ENCODE measurements around the gene GLIPR1L2. TPM values are rescaled to one million over a fixed set of nuclear protein-coding genes. Genes with fewer than 3 reads are reported as not detected.
"Not testable (repeated sequence)": the region's sequence is repeated elsewhere in the genome, so short reads cannot be mapped to it uniquely, and the experiment has no call there.

Gene GLIPR1L2
- total RNA-seq, 1 experiment from 2014 or later = not detected

DNA sequence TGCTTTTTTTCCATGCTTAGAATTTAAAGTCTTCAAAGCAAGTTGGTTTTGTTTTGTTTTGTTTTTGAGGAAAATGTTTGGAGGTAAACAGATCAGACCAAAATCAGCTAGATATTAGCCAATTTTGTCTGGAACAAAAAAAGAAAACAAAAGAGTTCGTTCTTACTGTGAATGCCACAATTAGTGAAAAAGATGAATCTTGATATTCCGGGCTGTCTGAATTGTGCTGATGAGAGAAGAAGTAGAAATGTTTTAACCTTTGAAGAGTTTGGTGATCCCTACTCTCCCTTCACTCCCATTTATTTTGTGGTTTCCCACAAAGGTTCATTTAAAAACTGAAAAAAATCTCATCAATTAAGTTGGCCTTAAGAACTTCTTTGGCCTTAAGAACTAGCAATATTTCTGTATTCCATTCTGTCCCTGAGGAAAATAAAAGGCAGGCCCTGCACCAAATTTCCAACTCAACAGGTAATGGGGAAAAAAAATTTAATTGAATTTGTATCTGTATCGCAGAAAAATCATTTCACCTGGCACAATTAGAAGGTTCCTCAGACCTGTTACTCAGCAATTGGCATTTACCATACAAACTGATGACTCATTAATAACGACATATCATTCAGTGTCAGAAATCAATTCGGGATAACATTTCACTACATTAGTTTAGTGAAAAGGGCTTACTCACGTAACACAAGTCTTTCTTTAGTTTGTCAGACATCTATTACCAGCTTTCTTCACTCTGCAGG lies 562 bp upstream of the GLIPR1L2 start:
- no peak for DNase-seq
- H3K4me3 ChIP-seq (ENCODE audit: insufficient read depth, low read depth, low read length) = peak overlapping the region; percentile 17
- H3K27me3 ChIP-seq (ENCODE audit: control insufficient read depth, insufficient read depth, low read length) = no peaks in the 10 kb centered on the region; the same call in 1 of the 2 replicates
- no peaks in the 10 kb centered on the region for H3K36me3 ChIP-seq (replicated peaks; ENCODE audit: control insufficient read depth, insufficient read depth, low read length)

DNA sequence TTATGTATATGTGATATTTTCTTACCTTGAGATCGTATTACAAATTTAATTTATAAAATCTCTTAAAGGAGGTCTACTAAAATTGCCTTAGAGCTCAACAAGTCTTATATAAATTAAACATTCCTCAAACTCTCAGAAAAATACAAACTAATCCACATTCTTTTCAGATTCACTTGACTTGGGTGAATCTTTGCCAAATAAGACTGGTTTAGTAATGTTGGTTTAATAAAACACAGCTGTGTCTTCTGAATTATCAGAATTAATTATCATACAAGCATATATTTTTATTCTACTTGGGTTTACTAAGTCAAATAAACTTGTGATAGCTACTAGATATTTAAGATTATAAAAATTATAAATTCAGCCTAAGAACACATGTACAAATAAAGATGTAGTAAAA lies 13.3 kb downstream of the GLIPR1L2 start:
- DNase-seq = no peak
- Histone ChIP-seq H3K36me3 (replicated peaks; ENCODE audit: control insufficient read depth, insufficient read depth, low read length) (no peaks in the 10 kb centered on the region), H3K4me3 (ENCODE audit: insufficient read depth, low read depth, low read length) (no peak overlapping the region), H3K27me3 (ENCODE audit: control insufficient read depth, insufficient read depth, low read length) (no peaks in the 10 kb centered on the region)

DNA sequence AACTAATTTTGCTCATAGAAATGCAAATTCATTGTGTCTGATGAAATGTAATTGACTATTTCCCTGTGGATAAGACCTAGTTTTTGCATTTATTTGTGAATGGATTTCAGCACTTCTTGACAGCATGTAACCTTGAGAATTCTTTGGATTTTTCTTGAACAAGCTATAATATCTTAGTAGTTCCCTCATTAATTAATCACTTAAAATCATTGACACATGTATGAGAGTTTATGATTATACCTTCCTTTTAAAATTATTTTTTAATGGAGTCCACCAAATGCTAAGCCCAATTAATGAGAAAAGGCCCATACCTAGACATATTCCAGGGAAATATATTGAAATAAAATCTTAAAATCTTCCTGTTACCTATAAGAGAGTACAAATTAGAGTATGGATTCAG lies 16.8 kb downstream of the GLIPR1L2 start:
- no peak for DNase-seq
- Histone ChIP-seq H3K27me3 (ENCODE audit: control insufficient read depth, insufficient read depth, low read length) (no peaks in the 10 kb centered on the region), H3K36me3 (replicated peaks; ENCODE audit: control insufficient read depth, insufficient read depth, low read length) (no peaks in the 10 kb centered on the region), H3K4me3 (ENCODE audit: insufficient read depth, low read depth, low read length) (no peak overlapping the region)

DNA sequence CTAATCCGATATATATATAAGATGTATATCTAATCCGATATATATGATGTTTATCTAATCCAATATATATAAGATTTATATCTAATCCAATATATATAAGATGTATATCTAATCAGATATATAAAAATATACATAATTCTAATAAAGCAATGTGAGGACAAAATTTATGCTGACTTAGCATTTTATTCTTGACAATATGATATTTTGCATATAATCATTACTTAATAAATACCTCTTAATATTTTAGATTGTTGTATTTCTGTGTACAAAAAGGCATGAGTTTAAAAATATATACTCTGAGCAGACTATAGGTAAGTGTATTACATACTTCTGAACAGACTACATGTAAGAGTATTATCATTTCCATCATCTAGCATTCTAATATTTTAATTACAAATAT lies 18.9 kb downstream of the GLIPR1L2 start:
- H3K27me3 ChIP-seq (ENCODE audit: control insufficient read depth, insufficient read depth, low read length) = no peaks in the 10 kb centered on the region
- DNase-seq = no peak
- H3K36me3 ChIP-seq (replicated peaks; ENCODE audit: control insufficient read depth, insufficient read depth, low read length) = no peaks in the 10 kb centered on the region
- H3K4me3 ChIP-seq (ENCODE audit: insufficient read depth, low read depth, low read length) = no peak overlapping the region

DNA sequence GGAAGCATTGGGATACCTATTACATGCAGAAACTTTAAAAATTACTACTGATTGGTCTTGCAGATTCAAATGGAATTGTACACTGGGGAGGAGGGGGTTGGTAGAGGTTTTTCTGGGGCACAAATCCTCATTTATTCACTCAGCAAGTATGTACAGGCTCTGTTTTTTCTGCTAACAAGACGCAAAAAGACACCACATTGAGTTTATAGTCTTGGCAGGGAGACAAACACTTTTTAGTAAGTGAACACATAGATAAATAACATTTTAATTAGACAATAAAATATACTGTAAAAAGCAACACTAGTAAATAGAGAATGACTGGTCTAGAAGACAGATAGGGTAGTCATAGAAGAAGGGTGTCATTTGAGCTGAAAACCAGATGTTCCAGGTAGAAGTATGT lies 23.8 kb downstream of the GLIPR1L2 start:
- no peak for DNase-seq
- H3K4me3 ChIP-seq (ENCODE audit: insufficient read depth, low read depth, low read length) = no peak overlapping the region

DNA sequence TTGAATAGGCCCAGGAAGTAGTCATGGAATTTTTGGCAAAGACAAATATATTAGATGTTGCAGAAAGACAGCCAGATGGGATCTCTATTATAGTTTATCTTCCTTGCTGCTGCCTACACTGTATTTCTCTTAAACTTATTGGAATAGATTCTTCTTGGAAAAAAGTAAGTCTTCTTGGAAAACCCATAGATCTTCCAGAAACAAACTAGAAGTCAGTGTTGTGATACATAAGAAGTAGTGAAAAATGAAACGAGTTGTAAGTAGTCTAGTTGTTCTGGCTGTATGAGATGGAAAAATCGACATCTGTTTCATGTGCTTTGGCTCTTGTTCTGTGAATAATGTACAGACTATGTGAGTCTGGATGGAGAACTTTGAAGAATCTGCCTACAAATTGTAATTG lies 29.0 kb downstream of the GLIPR1L2 start:
- H3K36me3 ChIP-seq (replicated peaks; ENCODE audit: control insufficient read depth, insufficient read depth, low read length) = no peaks in the 10 kb centered on the region
- no peak overlapping the region for H3K4me3 ChIP-seq (ENCODE audit: insufficient read depth, low read depth, low read length)
- no peaks in the 10 kb centered on the region for H3K27me3 ChIP-seq (ENCODE audit: control insufficient read depth, insufficient read depth, low read length)
- DNase-seq = no peak

More for the DNA sequence above, 23.8 kb downstream of the GLIPR1L2 start:
- H3K27me3 ChIP-seq (ENCODE audit: control insufficient read depth, insufficient read depth, low read length) = no peaks in the 10 kb centered on the region
- no peaks in the 10 kb centered on the region for H3K36me3 ChIP-seq (replicated peaks; ENCODE audit: control insufficient read depth, insufficient read depth, low read length)

DNA sequence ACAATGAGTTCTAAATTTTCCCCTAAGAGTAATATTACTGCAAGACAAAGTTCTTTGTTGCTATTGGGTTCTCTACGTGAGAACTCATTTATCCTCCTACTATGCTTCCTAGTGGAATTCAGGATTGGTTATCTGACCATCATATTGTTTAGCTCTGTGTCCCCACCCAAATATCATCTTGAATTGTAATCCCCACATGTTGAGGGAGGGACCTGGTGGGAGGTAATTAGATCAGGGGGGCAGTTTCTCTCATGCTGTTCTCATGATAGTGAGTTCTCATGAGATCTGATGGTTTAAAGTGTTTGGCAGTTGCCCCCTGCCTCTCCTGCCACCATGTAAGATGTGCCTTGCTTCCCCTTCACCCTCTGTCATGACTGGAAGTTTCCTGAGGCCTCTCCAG lies 36.6 kb downstream of the GLIPR1L2 start:
- Histone ChIP-seq H3K4me3 (ENCODE audit: insufficient read depth, low read depth, low read length) (no peak overlapping the region), H3K36me3 (replicated peaks; ENCODE audit: control insufficient read depth, insufficient read depth, low read length) (no peaks in the 10 kb centered on the region; the same call in none of the 2 replicates), H3K27me3 (ENCODE audit: control insufficient read depth, insufficient read depth, low read length) (no peaks in the 10 kb centered on the region)
- DNase-seq = no peak

DNA sequence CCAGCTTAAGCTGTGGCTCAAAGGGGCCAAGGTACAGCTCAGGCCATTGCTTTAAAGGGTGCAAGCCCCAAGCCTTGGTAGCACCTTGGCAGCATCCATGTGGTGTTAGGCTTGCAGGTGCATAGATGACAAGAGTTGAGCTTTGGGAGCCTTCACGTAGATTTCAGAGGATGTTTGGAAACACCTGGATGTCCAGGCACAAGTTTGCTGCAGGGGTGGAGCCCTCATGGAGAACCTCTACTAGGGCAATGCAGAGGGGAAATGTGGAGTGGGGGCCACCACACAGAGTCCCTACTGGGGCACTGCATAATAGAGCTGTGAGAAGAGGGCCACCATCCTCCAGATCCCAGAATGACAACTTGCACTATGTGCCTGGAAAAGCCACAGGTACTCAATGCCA lies 37.9 kb downstream of the GLIPR1L2 start:
- no peaks in the 10 kb centered on the region; the same call in none of the 2 replicates for H3K36me3 ChIP-seq (replicated peaks; ENCODE audit: control insufficient read depth, insufficient read depth, low read length)
- H3K4me3 ChIP-seq (ENCODE audit: insufficient read depth, low read depth, low read length) = no peak overlapping the region
- H3K27me3 ChIP-seq (ENCODE audit: control insufficient read depth, insufficient read depth, low read length) = no peaks in the 10 kb centered on the region
- DNase-seq = no peak

DNA sequence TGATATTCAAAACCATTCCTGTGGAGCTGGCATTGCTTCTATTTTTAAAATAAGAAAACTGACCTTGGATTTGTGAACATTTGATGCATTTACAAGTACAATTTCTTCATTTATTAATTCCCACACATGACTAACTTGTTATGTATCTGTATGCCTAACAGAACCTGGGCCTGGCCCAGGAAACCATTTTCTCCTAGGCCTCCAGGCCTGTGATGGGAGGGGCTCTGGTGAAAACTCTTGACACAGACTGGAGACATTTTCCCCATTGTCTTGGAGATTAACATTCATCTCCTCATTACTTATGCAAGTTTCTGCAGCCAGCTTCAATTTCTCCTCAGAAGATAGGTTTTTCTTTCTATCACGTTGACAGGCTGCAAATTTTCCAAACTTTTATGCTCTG lies 42.0 kb downstream of the GLIPR1L2 start:
- Histone ChIP-seq H3K36me3 (replicated peaks; ENCODE audit: control insufficient read depth, insufficient read depth, low read length) (no peaks in the 10 kb centered on the region; the same call in none of the 2 replicates), H3K27me3 (ENCODE audit: control insufficient read depth, insufficient read depth, low read length) (no peaks in the 10 kb centered on the region), H3K4me3 (ENCODE audit: insufficient read depth, low read depth, low read length) (no peak overlapping the region)
- DNase-seq = no peak

DNA sequence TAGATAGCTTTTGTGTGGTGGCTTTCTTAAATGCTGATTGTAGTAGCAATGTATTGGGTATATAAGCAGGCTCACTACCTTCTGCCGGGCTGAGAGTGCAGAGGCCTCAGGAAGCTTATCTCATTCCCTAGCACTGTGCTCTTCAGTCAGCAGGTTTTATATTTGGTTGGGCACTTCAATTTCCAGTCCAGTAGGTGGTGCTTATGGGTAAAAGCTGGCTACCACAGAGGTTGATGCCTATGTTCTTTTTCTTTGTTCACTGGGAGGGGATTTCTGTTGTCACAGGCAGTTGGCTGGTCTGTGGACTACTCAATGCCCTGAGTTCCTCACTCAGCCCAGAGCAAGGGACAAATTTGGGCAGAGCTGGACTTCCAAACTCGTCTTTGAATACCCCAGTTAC lies 46.7 kb downstream of the GLIPR1L2 start:
- Histone ChIP-seq H3K36me3 (replicated peaks; ENCODE audit: control insufficient read depth, insufficient read depth, low read length) (no peaks in the 10 kb centered on the region), H3K27me3 (ENCODE audit: control insufficient read depth, insufficient read depth, low read length) (no peaks in the 10 kb centered on the region), H3K4me3 (ENCODE audit: insufficient read depth, low read depth, low read length) (no peak overlapping the region)
- DNase-seq = no peak

DNA sequence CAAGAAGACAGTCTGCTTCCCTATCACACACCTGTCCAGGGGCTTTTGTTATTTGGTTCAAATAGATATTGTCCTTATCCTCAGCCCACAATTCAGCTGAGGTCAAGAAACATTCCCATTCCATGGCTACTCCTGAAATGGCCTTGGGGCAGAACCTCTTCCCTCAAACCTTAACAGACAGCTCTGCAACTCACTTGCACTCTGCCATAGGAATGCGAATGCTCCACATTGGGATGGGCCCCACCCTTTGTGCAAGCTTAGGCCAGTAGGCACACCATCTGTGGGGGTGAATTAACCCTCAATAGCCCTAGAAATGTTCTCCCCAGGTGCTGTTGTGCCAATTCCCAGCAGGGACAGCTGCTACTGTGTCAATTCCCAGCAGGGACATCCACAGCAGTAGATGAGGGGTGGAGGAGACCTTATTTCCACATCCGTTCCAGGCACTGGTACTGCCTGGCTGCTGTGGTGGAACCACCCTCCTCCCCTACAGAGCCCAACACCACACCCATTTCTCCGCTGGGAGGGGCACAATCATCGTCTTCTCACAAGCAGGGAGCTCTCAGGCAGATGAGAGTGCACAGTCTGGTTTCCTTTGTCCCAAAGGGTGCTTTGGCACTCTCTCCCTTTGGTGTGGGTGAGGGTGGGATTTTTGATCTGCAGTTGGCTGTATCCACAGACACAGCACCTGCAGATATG lies 47.3 kb downstream of the GLIPR1L2 start:
- H3K27me3 ChIP-seq (ENCODE audit: control insufficient read depth, insufficient read depth, low read length) = no peaks in the 10 kb centered on the region
- DNase-seq = no peak
- H3K36me3 ChIP-seq (replicated peaks; ENCODE audit: control insufficient read depth, insufficient read depth, low read length) = no peaks in the 10 kb centered on the region
- H3K4me3 ChIP-seq (ENCODE audit: insufficient read depth, low read depth, low read length) = no peak overlapping the region

DNA sequence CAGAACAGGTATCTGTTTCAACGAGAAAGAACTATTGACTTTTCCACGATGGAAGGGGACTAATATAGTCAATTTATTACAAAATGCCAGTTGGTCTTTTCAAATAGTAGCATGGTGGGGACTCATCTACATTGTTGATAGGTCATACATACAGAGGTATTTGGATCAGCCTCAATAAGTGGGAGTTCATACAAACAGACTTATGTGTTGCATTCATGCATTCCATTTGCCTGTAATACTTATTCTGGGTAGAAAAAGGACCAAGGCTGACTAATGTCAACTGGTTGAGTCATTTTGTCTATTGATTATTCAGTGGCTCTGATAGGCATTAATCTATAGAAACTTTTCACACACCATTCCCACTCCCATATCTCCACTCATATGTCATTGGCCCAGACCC lies 48.2 kb downstream of the GLIPR1L2 start:
- Histone ChIP-seq H3K27me3 (ENCODE audit: control insufficient read depth, insufficient read depth, low read length) (no peaks in the 10 kb centered on the region), H3K4me3 (ENCODE audit: insufficient read depth, low read depth, low read length) (no peak overlapping the region), H3K36me3 (replicated peaks; ENCODE audit: control insufficient read depth, insufficient read depth, low read length) (no peaks in the 10 kb centered on the region)
- no peak for DNase-seq

DNA sequence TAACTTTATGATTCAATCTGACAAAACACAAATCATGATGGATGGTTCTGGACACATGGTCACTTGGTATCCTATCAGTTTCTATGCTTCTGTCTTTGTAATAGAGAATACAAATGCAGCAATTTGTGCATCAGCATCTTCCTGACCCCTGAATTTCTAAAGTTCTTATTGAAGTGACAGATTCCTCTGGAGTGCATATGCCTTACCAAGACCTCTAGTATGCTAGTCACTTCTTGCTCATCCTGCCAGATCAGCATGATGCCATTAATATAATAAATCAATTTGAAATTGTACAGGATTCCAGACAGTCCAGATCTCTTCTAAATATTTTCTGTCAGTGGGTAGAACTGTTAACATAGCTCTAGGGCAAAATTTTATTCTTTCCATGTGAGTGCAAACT lies 49.0 kb downstream of the GLIPR1L2 start:
- DNase-seq = no peak
- Histone ChIP-seq H3K27me3 (ENCODE audit: control insufficient read depth, insufficient read depth, low read length) (no peaks in the 10 kb centered on the region), H3K36me3 (replicated peaks; ENCODE audit: control insufficient read depth, insufficient read depth, low read length) (no peaks in the 10 kb centered on the region), H3K4me3 (ENCODE audit: insufficient read depth, low read depth, low read length) (no peak overlapping the region)

DNA sequence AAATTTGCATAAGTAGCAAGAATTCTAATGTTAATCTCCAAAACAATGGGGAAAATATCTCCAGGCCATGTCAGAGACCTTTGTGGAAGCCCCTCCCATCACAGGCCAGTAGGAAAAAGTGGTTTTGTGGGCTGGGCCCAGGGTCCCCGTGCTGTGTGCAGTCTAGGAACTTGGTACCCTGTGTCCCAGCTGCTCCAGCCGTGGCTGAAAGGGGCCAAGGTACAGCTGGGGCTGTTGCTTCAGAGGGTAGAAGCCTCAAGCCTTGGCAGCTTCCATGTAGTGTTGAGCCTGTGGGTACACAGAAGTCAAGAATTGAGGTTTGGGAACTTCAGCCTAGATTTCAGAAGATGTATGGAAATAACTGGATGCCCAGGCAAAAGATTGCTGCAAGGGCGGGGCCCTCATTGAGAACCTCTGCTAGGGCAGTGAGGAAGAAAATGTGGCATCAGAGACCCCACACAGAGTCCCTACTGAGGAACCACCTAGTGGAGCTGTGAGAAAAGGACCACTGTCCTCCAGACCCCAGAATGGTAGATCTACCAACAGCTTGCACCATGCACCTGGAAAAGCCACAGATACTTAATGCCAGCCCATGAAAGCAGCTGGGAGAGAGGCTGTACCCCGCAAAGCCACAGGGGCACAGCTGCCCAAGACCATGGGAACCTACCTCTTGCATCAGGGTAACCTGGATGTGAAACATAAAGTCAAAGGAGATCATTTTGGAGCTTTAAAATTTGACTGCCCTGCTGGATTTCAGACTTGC lies 51.0 kb downstream of the GLIPR1L2 start:
- not testable (repeated sequence) for H3K36me3 ChIP-seq (replicated peaks; ENCODE audit: control insufficient read depth, insufficient read depth, low read length); H3K4me3 ChIP-seq (ENCODE audit: insufficient read depth, low read depth, low read length); H3K27me3 ChIP-seq (ENCODE audit: control insufficient read depth, insufficient read depth, low read length); DNase-seq

DNA sequence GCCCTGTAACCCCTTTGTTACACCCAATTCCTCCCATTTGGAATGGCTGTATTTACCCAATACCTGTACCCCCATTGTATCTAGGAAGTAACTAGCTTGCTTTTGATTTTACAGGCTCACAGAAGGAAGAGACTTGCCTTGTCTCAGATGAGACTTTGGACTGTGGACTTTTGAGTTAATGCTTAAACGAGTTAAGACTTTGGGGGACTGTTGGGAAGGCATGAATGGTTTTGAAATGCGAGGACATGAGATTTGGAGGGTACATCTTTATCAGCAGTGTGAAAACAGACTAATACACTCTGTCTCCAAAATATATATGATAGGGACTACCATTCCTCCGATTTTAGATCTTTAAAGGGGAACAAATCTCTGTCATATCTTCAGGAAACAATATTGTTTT lies 51.6 kb downstream of the GLIPR1L2 start:
- H3K27me3 ChIP-seq (ENCODE audit: control insufficient read depth, insufficient read depth, low read length); H3K36me3 ChIP-seq (replicated peaks; ENCODE audit: control insufficient read depth, insufficient read depth, low read length); DNase-seq; H3K4me3 ChIP-seq (ENCODE audit: insufficient read depth, low read depth, low read length): not testable (repeated sequence)

Measured in H7 (cell line).